COR-L47 (cell line): Measurements from ENCODE around the gene FBXO38.
A peak's percentile ranks its signal among the peaks of the same experiment; 100 is the strongest.
"Not testable (repeated sequence)": the region's sequence is repeated elsewhere in the genome, so short reads cannot be mapped to it uniquely, and the experiment has no call there.

Experiments
- DNase-seq: peaks from one replicate; lab custom pipeline; 2025; lab: John Stamatoyannopoulos, UW

FBXO38 gene

DNA sequence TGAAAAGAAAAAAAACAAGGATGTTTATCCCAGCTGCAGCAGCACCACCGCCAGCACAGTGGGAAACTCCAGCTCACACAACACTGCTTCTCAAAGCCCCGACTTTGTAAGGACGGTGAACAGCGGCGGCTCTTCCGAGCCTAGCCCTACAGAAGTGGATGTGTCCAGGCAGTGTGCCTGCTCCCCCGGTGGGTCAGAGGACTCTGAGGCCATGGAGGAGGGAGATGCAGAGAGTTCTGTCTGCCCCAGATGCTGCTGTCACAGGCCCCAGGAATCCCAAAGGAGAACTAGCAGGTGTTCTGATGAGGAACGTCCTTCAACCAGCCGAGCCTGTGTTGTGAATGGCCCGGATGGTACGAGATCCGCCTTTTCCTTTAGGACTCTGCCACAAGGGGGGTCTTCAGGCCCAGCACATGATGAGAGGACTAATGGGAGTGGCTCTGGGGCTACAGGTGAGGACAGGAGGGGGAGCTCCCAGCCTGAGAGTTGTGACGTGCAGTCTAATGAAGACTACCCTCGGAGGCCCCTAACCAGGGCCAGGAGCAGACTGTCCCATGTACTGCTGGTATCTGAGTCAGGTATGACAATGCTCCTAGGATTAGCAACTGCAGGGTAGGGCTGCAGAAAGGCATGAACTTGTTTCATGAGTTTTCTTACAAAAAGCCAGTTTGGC is 43.7 kb downstream of the FBXO38 start:
- no peak for DNase-seq

- DNase-seq = no peak
These were observed 45.1 kb downstream of the FBXO38 start for GRCh38 chr5:148428848-148429247.

DNA sequence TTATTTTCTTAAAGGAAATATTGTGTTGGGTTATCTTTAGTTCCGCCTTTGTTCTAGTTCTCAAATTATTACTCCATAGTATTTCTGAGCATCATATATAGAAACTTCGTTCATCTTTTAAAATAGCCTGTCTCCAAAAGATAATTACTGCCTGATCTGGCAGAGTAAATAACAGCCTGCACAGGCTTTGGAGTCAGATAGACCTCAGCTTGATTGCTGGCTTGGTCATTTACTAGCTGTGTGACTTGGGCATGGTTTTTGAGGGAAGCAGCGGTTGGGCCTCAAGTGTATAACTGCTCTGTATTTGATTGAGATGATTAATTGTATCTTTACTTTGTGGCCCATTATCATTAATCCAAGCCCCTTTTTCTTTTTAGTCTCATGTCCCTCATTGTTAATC is 50.1 kb downstream of the FBXO38 start:
- no peak for DNase-seq

DNA sequence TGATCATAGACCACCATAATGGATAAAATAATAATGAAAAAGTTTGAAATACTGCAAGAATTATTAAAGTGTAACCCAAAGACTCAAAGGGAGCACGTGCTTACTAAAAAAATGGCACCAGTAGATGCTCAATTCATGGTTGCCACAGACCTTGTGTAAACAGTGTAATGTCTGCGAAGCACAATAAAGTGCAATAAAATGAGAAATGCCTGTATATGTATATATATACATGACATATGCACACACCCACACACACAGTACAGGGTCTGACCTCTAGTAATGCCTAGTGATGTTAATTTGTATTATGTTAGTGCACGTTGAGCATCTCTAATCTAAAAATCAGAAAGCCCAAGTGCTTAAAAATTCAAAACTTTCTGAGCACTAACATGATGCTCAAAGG is 52.3 kb downstream of the FBXO38 start:
- no peak for DNase-seq

- DNase-seq = no peak
These were observed 53.5 kb downstream of the FBXO38 start for GRCh38 chr5:148437249-148437648.

- DNase-seq = no peak
These were observed 55.2 kb downstream of the FBXO38 start for GRCh38 chr5:148438933-148439332.

- DNase-seq = no peak
These were observed 59.5 kb downstream of the FBXO38 start for GRCh38 chr5:148443241-148443640.

DNA sequence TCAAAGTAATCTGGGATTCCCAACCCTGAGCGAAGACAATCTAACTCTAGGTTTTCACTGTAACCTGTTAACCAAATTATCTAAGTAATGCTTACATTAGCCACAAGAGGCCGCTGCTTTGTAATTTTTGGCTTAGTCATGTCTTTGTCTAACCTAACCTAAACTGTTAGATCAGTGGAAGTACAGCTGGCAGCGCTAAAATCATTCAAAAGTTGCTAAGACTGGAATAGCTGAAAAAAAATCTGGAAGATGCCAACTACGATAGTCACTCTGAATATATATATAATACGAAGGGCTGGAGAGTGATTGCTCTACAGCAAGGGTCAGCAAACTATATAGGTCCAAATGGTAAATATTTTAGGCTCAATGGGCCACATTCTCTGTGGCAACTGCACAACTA is 60.2 kb downstream of the FBXO38 start:
- peak; percentile 46 for DNase-seq

GRCh38 chr5:148445578-148445977 is 61.8 kb downstream of the FBXO38 start:
- DNase-seq = no peak

DNA sequence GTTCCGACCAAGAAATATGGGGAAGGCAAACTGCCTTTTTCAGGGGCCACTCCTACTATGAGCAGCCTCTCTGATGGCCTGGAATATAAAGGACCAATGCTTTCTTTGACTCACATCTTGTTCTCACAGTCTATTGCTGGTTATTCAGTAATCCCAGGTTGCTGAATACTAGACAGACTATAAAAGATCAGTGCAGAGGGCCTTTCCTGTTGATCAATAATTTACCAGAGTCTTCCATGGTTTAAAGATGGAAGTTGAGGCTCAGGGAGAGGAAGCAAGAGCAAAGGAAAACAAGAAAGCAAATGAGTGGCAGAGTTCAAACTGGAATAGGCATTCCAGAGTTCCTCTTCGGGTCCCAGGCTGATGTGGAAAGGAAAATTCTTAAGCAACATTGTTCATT is 62.9 kb downstream of the FBXO38 start:
- no peak for DNase-seq

DNA sequence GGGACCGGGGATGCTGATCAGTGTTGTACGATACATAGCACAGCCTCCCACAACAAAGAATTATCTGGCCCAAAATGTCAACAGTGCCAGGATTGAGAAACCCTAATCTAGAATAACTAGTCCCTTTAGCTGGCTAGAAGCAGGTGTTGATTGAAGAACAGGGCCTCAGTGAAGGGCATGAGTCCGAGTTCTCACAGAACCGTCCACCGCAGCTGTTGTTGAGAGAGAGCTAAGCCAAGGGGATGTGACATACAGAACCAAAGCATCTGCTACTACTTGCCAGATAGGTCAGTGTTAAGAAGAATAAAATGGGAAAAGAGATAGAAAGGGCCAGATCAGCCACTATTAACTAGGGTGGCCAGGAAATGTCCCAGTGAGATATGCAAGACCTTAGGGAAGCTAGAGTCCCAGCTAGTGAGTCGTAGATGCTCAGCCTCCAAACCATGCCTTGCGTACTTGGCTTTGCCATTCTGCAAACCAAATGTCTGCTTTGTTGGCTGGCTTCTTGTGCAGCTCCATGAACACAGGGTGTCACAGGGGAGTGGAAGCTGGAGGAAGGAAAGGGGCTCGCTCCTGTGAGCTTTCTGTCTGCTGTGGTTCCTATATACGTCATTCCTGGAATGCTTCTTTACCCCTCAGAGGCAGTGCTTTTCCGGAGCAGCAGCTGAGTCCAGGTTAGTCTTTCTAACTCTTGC is 68.9 kb downstream of the FBXO38 start:
- no peak for DNase-seq

- no peak for DNase-seq
These were observed 70.8 kb downstream of the FBXO38 start for GRCh38 chr5:148454576-148454975.

- DNase-seq = no peak
These were observed 71.4 kb downstream of the FBXO38 start for GRCh38 chr5:148455185-148455584.

- DNase-seq = peak; percentile 89
These were observed 73.4 kb downstream of the FBXO38 start for GRCh38 chr5:148457183-148457620.

- no peak for DNase-seq
These were observed 74.5 kb downstream of the FBXO38 start for GRCh38 chr5:148458036-148458888.

DNA sequence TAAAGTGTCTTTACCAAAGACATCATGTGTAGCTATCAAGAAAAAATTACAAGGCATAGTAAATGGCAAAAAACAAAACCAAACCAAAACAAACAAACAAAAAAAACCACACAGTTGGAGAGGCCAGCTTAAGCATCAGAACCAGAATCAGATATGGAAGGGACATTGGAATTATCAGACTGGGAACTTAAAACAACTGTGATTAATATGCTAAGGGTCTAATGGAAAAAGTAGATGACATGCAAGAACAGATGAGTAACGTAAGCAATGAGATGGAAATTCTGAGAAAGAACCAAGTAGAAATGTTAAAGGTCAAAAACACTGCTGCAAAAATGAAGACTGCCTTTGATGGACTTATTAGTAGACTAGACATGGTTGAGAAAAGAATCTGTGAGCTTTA is 75.9 kb downstream of the FBXO38 start:
- no peak for DNase-seq

DNA sequence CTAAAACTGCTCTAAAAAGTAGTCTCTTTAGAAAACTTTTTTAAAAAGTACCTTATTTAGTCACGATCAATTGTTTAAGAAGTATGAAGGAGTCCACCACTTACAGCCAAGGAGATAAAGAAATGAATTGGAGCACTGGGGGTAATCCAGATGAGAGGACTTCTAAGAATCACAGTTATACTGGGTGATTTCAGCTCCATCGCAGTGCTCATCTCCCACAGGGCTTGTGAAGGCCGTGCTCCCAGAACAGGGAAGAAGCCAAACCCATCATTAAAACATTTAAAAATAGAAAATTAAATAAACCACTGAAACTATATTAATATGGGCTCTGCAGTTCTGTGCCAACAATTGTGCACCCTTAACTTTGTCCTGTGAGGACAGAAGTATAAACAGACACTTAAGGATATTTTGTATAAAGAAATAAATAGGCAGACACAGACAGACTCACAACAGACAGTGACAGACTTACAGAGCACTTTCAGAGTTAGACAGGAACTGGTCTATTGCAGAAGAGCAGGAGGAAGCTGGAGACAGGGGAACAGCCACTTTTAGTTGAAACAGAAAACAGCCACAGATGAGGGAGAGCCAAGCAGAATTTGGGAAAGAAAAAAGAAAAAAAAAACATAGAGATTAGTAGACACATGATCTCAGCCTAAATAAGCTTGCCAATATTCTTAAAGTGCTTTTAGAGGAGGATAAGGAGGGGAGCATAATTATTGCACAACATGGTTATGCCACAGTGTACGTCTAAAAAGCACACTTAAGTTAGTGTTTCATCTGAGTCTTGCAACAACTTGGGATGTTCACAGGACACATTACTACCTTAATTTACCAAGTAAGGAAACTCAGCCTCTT is 81.8 kb downstream of the FBXO38 start:
- no peak for DNase-seq

DNA sequence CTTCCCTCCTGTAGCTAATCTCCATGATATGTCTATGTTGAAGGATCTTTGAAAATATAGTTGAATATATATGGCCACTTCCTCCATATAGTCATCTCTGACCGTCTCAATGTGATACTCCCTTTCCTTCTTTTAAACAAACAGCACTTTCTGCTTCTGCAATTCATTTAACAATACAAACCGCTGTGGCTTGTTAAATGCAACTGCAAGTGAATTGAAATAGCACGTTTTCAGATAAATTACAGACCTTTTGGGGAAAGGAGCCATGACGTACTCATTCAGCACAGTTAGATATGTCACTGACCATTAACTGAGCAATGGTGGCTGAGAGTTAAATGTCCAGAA is 82.5 kb downstream of the FBXO38 start:
- DNase-seq = no peak

GRCh38 chr5:148467958-148468357 is 84.2 kb downstream of the FBXO38 start:
- no peak for DNase-seq

DNA sequence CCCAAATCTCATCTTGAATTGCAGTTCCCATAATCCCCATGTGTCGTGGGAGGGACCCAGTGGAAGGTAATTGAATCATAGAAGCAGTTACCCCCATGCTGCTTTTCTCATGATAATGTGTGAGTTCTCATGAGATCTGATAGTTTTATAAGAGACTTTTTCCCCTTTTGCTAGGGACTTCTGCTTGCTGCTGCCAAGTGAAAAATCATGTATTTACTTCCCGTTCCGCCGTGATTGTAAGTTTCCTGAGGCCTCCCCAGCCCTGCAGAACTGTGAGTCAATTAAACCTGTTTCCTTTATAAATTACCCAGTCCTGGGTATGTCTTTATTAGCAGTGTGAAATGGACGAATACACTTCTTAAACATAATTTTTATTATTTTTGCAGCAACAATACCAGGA is 85.0 kb downstream of the FBXO38 start:
- not testable (repeated sequence) for DNase-seq

DNA sequence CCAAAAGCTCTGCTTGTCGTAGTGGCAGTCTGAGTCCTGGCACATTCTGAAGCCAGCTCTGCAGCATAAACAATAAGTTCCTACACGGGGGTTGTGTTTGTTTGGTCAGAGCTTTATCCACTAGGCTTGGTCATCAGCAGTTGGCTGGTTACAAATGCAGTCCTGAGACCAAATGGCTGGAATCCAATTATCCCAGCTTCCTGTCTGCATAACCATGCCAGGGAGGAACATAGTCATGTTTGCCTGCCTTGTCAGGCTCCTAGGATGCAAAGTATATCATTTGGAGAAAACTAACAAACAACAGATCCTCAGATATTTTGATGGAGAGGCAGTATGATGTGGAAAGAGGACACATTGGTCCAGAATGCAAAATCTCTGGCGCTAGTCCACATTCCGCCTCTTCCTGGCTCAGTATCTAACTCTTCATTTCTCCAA is 85.8 kb downstream of the FBXO38 start:
- peak; percentile 70 for DNase-seq

DNA sequence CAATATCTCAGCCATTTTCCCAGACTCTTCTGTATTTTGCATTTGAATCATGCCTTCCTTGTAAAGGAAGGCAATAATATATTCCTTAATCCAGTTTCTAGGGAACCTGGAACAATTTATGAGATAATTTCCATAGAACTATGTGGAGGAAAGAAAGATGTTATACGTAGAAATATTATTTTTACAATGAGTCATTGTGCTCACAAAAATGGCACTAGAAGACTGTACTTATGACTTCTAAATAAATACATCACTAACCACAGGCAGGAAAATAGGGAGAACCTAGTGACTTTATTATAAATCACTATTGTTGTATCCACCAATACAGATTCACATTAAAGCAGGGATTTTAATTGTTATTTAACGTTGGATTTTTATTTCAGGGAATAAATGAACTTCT is 87.6 kb downstream of the FBXO38 start:
- DNase-seq = no peak
